OCI-LY3 (cell line): ENCODE data around the gene SERPINB13.

Experiments
- CTCF ChIP-seq: fragments of 200-600, 300-600 bp; sonication (generic); IDR thresholded peaks from 2 replicates; pipeline ENCODE4 v1.5.1; 2014; ENCODE audit warnings: antibody characterized with exemption, low read length, low read depth
- EZH2phosphoT487 ChIP-seq: fragments of 200-600 bp; shearing (Covaris generic); IDR thresholded peaks from 2 replicates; pipeline ENCODE4 v1.6.1; 2018; ENCODE audit warnings: antibody characterized with exemption, mixed run types, low read depth

DNA sequence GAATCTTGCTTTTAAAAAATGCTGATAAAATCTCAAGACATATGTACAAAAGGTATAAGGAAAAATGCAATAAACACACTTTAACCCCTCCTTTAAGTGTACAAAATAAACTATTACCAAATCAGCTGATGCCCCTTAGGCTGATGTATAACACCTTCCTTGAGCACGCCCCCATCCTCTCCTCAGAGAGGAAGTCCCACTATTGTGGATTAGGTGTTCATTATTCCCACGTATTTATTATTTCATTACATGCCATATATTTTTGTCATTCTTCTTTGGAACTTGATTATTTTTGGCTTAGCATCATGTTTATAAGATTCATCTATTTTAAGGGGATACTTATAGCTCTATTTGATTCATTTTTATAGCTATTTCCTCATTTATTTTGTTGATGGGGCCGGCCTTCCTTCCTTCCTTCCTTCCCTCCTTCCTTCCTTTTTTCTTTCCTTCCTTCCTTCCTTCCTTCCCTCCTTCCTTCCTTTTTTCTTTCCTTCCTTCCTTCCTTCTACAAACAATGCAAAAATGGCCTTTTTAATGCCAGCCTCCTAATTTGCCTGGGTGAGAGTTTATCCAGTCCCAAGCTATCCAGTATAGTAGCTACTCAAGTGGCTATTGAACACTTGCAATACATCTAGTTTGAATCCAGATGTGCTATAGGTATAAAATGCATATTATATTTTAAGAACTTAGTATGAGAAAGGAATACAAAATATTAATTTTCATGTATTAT lies 4.0 kb downstream of the SERPINB13 start:
- TF ChIP-seq CTCF (no peak), EZH2phosphoT487 (no peak)
